Right renal cortex interstitium (tissue), 3 donors: ENCODE measurements around the gene RABGGTA. TPM values are rescaled to one million over a fixed set of nuclear protein-coding genes. Genes with fewer than 3 reads are reported as not detected.

Experiments used
- DNase-seq, 3 donors: peaks; one replicate each; pipeline ENCODE4 v3.0.0-alpha.2; 2013; ENCODE audit warnings: low read depth in 3 of 3, low spot score in 2 of 3
- polyA plus RNA-seq, 3 donors: library from polyadenylated mRNA; unstranded; fragments of 120-200 nt; gene quantifications; one replicate each; pipeline ENCODE4 v1.2.1, GENCODE V29; 2013; ENCODE audit not compliant: insufficient read length in 3 of 3

Gene RABGGTA
- polyA plus RNA-seq, 3 donors = 18.2 to 19.0 (median 18.5) TPM

- DNase-seq = no peak
Measured at GRCh38 chr14:24280797-24281460, 9.5 kb upstream of the RABGGTA start.

DNA sequence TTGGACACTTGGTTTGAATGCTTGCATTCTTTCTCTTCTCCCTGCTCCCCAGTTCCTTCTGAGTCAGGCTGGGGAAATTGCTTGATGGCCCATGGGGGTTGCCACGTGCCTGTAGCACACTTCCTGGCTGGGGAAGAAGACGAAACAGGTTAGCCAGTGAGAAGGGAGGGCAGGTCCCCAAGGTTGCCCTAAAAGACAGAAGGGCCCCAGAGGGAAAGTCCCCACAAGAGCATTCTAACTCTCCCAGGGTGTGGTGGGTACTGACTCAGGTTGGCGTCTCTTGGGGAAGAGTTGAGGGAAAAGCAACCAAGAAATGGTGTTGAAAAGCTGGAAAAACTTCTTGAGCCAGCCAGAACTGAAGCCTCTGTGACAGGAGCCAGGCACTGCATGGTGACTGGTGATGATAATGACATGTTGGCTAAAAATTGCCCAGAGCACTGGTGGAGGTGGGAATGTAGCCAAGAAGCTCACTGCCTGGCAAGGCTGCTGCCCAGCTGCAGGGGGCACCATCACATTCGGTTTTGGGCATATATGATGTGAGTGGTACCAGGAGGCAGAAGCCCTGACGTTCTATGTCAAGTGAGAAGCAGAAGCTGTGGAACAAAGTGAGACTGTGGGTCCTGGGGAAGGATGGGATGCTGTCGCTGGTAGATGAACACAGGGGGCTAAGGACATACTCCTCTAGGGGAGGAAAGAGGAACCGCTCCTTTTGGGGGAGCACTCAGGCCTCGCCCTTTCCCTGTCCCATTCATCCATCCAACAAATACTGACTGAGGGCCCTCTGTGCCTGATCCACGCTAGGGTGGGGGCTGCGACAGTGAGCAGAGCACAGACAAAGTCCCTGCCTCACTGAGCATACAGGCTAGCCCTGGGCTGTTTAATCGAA, 8.1 kb upstream of the RABGGTA start:
- no peak for DNase-seq

DNA sequence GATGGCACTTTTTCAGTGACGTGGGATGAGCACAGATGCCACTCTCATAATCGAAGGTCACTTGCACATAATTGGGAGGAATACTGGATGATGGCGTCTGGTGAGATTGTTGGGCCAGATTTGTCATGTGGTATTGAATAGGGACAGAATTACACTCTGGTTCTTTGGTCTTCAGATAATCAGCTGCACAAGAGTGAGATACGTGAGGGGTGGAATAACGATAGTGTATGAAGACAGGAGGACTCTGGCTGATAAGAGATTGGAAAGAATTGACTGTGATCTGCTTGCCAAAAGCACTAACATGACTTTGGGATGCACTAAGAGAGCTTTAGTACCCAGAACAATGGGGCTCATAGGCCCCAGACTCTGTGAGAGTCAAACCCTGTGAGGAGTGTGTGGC, 7.0 kb upstream of the RABGGTA start:
- no peak for DNase-seq

DNA sequence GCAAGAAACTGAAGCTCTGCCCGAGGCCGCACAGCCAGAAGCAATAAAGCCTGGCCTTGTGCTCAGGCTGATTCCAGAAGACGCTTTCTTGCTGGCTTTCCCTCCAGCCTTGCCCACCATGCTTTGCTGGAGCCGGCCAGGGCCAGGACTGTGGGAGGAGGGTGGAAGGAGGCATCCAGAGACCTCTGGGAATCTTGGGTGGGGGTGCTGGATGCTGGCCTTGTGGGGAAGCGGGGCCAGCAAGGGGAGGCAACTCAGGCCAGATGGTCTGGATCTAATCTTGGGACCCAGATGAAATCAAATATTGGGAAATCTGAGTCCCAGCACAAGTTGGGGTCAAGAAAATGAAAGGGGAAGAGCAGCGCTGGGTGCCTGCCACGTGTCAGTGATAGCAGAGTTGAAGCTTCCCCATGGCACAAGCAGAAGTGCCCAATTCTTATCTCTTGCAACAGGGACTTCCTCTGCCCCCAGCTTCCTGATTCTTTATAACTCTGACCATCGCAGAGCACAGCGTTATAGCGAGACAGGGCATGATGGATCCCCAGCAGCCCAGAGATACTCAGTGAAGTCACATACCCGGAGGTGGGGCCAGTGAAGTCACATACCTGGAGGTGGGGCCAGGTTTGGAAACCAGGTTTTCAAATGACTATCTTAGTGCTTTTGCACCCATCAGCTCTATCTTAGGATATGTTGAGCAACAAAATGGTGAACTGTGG, 6.4 kb upstream of the RABGGTA start:
- no peak for DNase-seq

DNA sequence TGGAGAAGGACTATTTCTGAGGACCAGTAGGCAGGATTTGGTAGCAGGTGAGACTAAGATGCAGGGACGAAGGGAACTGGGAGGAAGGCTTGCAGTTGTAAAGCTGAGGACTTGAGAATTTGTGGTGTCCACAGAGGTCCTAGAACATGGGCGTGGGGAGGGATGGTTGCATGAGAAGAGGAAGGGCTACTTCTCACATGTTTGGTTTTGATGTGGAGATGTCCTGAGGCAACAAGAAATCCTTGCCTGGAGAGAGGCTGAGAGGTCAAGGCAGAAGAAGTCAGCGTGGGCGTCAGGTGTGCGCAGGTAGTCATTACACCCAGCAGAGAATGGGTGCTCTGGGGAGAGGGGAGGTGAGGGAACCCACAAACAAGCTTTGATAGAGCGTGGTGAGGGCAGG, 5.7 kb upstream of the RABGGTA start:
- no peak for DNase-seq

DNA sequence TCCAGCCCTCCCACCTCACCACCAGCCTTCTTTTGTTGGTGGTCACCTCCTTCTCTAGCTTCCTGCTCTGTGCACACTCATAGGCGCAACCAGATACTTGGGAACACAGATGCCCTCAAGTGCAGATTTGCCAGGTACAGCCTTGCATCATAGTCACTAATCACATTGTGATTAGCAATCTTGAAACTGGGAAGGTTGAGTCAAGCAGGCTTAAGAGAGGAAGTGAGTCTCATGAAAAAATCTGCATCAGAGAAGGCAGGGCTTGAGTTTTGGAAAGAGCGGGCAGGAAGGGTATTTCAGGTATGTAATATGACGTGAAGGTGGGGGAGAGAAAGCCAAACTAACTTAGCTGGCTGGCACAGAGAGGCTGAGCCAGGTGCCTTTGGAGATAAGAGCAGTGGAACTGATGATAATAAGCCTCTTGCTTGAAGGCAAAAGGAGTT, 2.7 kb upstream of the RABGGTA start:
- DNase-seq = no peak

DNA sequence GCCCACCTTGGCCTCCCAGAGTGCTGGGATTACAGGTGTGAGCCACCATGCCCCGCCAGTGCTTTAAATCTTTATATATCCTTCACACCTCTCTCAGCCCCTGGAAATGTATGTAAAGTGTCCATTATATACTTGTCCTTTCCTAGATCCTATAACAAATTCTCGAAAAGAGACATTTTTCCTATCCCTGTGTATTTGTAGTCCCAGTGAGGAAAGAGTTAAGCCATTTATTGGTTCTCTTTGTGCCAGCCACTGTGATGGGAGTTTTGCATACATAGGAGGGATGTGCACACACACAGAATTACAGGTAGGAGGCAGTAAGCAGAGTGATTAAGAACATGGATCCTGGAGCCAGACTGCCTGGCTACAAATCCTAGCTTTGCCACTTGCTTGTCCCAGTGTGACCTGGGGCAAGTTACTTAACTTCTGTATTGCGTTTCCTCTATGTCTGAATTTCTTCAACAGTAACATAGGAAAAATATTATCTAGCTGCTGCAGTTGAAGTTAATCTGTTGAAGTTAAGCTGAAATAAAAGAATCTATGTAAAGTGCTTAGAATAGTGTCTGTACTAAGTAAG, 2.1 kb upstream of the RABGGTA start:
- DNase-seq = no peak

DNA sequence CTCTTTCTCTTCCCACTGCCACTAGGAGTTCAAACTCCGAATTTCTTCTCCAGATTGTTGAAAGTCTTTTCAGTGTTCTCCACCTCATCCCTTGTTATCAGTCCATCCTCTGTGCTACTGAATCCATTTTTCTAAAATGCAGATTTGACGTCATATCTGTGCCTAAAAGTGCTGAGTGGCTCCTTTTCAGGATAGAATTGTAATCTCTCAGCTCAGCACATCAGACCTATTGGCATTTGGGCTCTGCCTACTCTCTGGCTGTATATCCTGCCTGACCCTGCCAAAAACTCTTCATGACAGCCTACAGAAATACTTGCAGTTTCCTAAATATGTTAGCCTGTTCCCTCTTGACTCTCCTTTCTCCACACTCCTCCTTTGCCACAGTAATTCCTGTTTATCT, 1.1 kb upstream of the RABGGTA start:
- no peak for DNase-seq

DNA sequence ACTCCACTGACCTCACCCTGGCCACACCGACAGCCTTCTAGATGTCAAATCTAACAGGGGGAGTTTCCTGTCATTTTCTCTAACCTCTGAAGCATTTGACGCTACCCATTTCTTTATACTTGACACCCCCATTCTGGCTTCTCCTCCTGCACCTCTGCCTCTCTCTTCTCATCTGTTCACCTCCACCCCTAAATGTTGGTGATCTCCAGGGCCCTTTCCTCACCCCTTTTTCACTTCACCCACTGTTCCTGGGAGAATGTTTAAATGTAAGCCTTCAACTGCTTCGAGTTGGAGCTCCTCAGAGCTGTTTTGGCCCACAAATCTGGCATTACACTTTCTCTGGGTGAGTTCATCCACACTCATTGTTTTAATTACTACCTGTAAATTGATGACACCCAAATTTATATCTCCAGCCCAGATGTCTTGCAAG, 452 bp upstream of the RABGGTA start:
- DNase-seq = no peak

GRCh38 chr14:24270537-24271133, 762 bp downstream of the RABGGTA start:
- no peak for DNase-seq

DNA sequence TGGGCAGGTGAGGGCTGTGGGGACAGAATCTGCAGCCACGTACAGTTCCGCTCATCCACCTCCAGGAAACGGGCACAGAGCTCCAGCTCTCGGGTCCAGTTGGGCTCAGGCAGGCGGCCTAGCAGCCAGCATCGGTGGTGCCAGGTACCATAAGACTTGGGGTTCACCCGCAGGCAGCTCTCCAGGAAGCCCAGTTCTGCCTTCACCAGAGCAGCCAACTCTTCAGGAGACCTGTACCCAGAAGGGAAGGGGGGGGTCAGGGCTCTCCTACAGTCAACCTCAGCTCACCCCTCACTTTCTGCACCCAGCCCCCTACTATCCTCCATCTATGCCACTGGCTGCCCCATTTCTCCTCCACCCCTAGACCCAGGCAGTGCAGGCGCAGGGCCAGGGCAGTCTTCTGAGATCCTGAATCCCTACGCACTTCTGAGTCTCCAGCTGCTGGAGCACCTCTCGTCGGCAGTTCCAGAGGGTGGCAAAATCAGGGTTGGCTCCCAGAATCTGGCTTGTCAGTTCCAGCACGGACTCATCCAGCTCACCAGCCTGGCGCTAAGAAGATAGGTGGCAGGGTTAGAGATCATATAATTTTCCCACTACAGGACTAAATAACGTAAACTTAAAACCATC, 1.4 kb downstream of the RABGGTA start:
- no peak for DNase-seq

- DNase-seq = no peak
Measured at GRCh38 chr14:24269368-24269767, 2.0 kb downstream of the RABGGTA start.

- no peak for DNase-seq
Measured at GRCh38 chr14:24268225-24268624, 3.2 kb downstream of the RABGGTA start.

- no peak for DNase-seq
Measured at GRCh38 chr14:24267516-24267915, 3.9 kb downstream of the RABGGTA start.

- no peak for DNase-seq
Measured at GRCh38 chr14:24266344-24267244, 4.8 kb downstream of the RABGGTA start.

GRCh38 chr14:24264298-24264697, 7.1 kb downstream of the RABGGTA start:
- no peak for DNase-seq

DNA sequence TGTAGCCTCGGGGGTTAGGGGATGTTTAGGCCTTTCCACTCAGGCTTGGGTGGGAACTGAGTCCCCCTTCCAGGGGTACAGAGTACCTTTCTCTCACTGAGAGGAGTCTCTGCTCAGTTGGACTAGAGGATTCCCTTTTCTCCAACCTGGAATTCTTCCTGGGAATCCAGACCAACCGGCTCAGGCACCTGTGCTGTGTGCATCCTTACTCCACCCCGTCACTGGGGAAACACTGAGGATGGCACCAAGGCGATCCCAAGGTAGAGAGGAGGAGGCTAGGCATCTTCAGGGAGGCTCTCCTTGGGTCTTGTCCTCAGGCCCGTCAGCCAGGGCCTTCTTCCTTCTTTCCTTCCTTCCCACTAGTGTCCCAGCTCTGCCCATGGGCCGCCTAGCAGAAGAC, 7.5 kb downstream of the RABGGTA start:
- DNase-seq = no peak

- DNase-seq = no peak
Measured at GRCh38 chr14:24262821-24263733, 8.3 kb downstream of the RABGGTA start, which contains the start of gene TGM1. TSS of gene TGM1 (minus strand) at chr14:24263177. CDS start at chr14:24262352, 825 bp downstream.
